MM.1S (cell line): Measurements from ENCODE around the gene MYH7.
A peak's percentile ranks its signal among the peaks of the same experiment; 100 is the strongest.

ENCODE experiments used
- DNase-seq: peaks from one replicate; pipeline ENCODE4 v3.0.0-alpha.2; 2015
- H2AFZ ChIP-seq: fragments of 300-600 bp; sonication (generic); 2 replicates; pipeline ENCODE4 v1.6.0; 2016; ENCODE audit warnings: antibody characterized with exemption, low read length
- H3F3A ChIP-seq: fragments of 300-600 bp; sonication (generic); 2 replicates; pipeline ENCODE4 v1.6.1; 2016; ENCODE audit warnings: mild to moderate bottlenecking, antibody characterized with exemption, low read length, moderate library complexity, mixed read lengths; ENCODE audit not compliant: insufficient read depth
- H3K27ac ChIP-seq: fragments of 300-600 bp; sonication (generic); 2 replicates; pipeline ENCODE4 v1.5.1; 2016; ENCODE audit warnings: mild to moderate bottlenecking, low read length
- H3K27me3 ChIP-seq: fragments of 300-600 bp; sonication (generic); replicated peaks from 2 replicates; pipeline ENCODE4 v1.6.0; 2016; ENCODE audit warnings: low read length; ENCODE audit not compliant: insufficient read depth
- H3K36me3 ChIP-seq: fragments of 300-600 bp; sonication (generic); replicated peaks from 2 replicates; pipeline ENCODE4 v1.6.1; 2016; ENCODE audit warnings: mild to moderate bottlenecking, low read length, mixed read lengths; ENCODE audit not compliant: insufficient read depth
- H3K4me1 ChIP-seq: fragments of 300-600 bp; sonication (generic); 2 replicates; pipeline ENCODE4 v1.6.1; 2016; ENCODE audit warnings: low read length, mixed read lengths
- H3K4me2 ChIP-seq: fragments of 300-600 bp; sonication (generic); 2 replicates; pipeline ENCODE4 v1.6.0; 2016; ENCODE audit warnings: low read depth, low read length
- H3K4me3 ChIP-seq: fragments of 300-600 bp; sonication (generic); 2 replicates; pipeline ENCODE4 v1.5.1; 2016; ENCODE audit warnings: low read length, mixed read lengths
- H3K79me2 ChIP-seq: fragments of 300-600 bp; sonication (generic); 2 replicates; pipeline ENCODE4 v1.6.1; 2016; ENCODE audit warnings: mixed run types, low read length, mixed read lengths
- H3K9ac ChIP-seq: fragments of 300-600 bp; sonication (generic); 2 replicates; pipeline ENCODE4 v1.6.1; 2016; ENCODE audit warnings: low read length, mixed read lengths
- H3K9me2 ChIP-seq: fragments of 300-600 bp; sonication (generic); replicated peaks from 2 replicates; pipeline ENCODE4 v1.6.1; 2016; ENCODE audit warnings: mild to moderate bottlenecking, low read length, mixed read lengths; ENCODE audit not compliant: insufficient read depth
- H3K9me3 ChIP-seq: fragments of 300-600 bp; sonication (generic); replicated peaks from 2 replicates; pipeline ENCODE4 v1.6.1; 2016; ENCODE audit warnings: mild to moderate bottlenecking, low read length, mixed read lengths; ENCODE audit not compliant: insufficient read depth
- H4K20me1 ChIP-seq: fragments of 300-600 bp; sonication (generic); 2 replicates; pipeline ENCODE4 v1.6.1; 2016; ENCODE audit warnings: mild to moderate bottlenecking, low read length, moderate library complexity, mixed read lengths; ENCODE audit not compliant: insufficient read depth
- CTCF ChIP-seq: fragments of 300-600 bp; sonication (generic); IDR thresholded peaks from 2 replicates; pipeline ENCODE4 v1.5.1; 2016; ENCODE audit warnings: antibody characterized with exemption, low read length, mixed read lengths
- EZH2 ChIP-seq: fragments of 300-600 bp; sonication (generic); optimal IDR thresholded peaks from 2 replicates; pipeline ENCODE3; 2017; ENCODE audit warnings: low read depth, mild to moderate bottlenecking, antibody characterized with exemption, low read length, mixed read lengths
- EZH2phosphoT487 ChIP-seq: fragments of 300-600 bp; sonication (generic); IDR thresholded peaks from 2 replicates; pipeline ENCODE4 v1.6.1; 2018; ENCODE audit warnings: antibody characterized with exemption, low read length

MYH7 gene

GRCh38 chr14:23435543-23436326 is at the start of gene MYH7:
MYH7 (minus strand) TSS chr14:23435660; CDS start chr14:23433732, 1,928 bp downstream.
- H3K79me2 ChIP-seq = no peaks in the 10 kb centered on the region
- H3K4me1 ChIP-seq = no peaks in the 10 kb centered on the region
- no peak within 1 kb of the TSS for H3K4me2 ChIP-seq
- no peak for DNase-seq
- no peaks in the 10 kb centered on the region for H3F3A ChIP-seq
- no peak within 1 kb of the TSS for H3K9ac ChIP-seq
- no peak within 1 kb of the TSS for H3K27ac ChIP-seq
- no peak within 1 kb of the TSS for H2AFZ ChIP-seq
- no peaks in the 10 kb centered on the region for H3K9me3 ChIP-seq
- H3K27me3 ChIP-seq = no peaks in the 10 kb centered on the region
- no peak within 1 kb of the TSS for H3K4me3 ChIP-seq
- H4K20me1 ChIP-seq = no peaks in the 10 kb centered on the region
- TF ChIP-seq CTCF = no peak
- TF ChIP-seq EZH2phosphoT487 = no peak
- TF ChIP-seq EZH2 = no peak
- no peaks in the 10 kb centered on the region for H3K9me2 ChIP-seq
- no peaks in the 10 kb centered on the region for H3K36me3 ChIP-seq

- no peaks in the 10 kb centered on the region for H3K9me3 ChIP-seq
- H3K9me2 ChIP-seq = no peaks in the 10 kb centered on the region
- H3K4me3 ChIP-seq = no peak overlapping the region
- H3F3A ChIP-seq = no peaks in the 10 kb centered on the region
- no peaks in the 10 kb centered on the region for H3K4me1 ChIP-seq
- no peak overlapping the region for H2AFZ ChIP-seq
- no peak overlapping the region for H3K4me2 ChIP-seq
- H3K9ac ChIP-seq = no peak overlapping the region
- no peak for DNase-seq
- no peak overlapping the region for H3K27ac ChIP-seq
- no peaks in the 10 kb centered on the region for H3K27me3 ChIP-seq
- no peaks in the 10 kb centered on the region for H3K79me2 ChIP-seq
- TF ChIP-seq CTCF (0 out of 2 replicates have a peak, but pooled peaks have one; percentile 3), EZH2 (no peak), EZH2phosphoT487 (no peak)
- no peaks in the 10 kb centered on the region for H3K36me3 ChIP-seq
- no peaks in the 10 kb centered on the region for H4K20me1 ChIP-seq
Observed at GRCh38 chr14:23483236-23483854, 47.9 kb upstream of the MYH7 start.

- Histone ChIP-seq H3K9me3 (no peaks in the 10 kb centered on the region), H2AFZ (no peak overlapping the region), H4K20me1 (no peaks in the 10 kb centered on the region), H3K27ac (no peak overlapping the region), H3K4me1 (no peaks in the 10 kb centered on the region), H3K27me3 (no peaks in the 10 kb centered on the region), H3K79me2 (no peaks in the 10 kb centered on the region), H3K9ac (no peak overlapping the region), H3K4me3 (no peak overlapping the region), H3K36me3 (no peaks in the 10 kb centered on the region), H3F3A (no peaks in the 10 kb centered on the region), H3K4me2 (no peak overlapping the region), H3K9me2 (no peaks in the 10 kb centered on the region)
- TF ChIP-seq EZH2phosphoT487 = no peak
- TF ChIP-seq CTCF = no peak
- DNase-seq = no peak
Observed at GRCh38 chr14:23482823-23483148, 47.3 kb upstream of the MYH7 start.
